NCI-H524 treated with DMSO at 0.1 percent for 48 hours (cell line): ENCODE measurements around the gene PTPRH.

Experiments used
- DNase-seq: peaks from one replicate; lab custom pipeline; 2025; lab: John Stamatoyannopoulos, UW

Gene PTPRH

GRCh38 chr19:55244004-55244680, 34.8 kb upstream of the PTPRH start:
- no peak for DNase-seq

DNA sequence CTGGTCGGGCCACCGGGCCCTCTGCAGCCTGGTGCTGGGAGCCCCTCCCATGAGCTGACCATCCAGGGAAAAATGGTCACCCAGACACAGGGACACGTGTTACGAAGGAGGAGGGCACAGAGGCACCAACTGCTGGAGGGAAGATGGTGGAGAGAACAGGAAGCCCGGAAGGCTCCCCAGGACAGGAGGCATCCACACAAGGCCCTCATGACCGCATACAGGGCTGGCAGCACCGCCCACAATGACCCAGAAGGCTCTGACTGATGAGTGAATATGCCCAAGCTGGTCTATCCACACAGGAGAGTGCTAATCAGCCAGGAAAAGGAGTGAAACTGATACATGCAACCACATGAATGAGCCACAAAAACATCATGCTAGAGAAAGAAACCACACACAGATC, 33.2 kb upstream of the PTPRH start:
- DNase-seq, result no peak

DNA sequence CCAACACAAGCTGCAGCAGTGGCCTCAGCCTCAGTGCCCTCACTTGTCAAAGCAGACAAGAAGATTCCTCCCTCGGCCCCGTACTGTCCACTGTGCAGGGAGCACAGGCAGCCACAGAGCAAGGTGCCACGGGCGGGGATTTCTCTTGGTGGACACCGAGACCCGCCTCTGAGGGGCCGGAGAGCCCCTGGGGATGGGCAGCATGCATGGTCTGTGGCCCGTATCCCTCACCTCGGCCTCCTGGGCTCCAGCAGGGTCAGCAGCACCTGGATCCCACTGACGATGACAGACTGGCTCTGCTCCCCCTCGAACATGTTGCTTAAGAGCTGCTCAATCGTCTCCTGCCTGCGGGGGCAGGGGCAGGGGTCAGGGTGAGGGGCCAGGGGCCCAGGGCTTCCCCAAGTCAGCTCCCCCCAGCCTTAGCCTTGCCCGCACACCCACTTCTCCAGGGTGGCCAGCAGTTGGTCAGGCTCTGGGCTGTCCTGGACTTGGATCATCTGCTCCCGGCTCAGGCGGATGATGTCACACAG, 32.7 kb upstream of the PTPRH start:
- no peak for DNase-seq

- DNase-seq, result no peak
These were observed 32.0 kb upstream of the PTPRH start for GRCh38 chr19:55241143-55241934.

DNA sequence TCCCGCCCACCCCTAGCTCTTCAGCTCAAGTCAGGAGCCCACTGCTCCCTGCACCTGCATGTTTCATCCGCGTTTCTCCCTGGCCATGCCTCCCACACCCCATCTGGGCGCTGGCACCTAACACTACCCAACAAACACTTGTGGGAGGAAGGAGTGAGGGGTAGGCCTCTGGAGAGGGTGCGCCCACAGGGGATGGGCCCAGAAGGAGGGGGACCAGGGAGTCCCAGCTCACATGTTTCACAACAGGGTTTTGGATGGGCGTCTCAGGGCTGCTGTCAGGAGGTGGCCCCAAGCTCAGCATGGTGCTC, 31.4 kb upstream of the PTPRH start:
- no peak for DNase-seq

DNA sequence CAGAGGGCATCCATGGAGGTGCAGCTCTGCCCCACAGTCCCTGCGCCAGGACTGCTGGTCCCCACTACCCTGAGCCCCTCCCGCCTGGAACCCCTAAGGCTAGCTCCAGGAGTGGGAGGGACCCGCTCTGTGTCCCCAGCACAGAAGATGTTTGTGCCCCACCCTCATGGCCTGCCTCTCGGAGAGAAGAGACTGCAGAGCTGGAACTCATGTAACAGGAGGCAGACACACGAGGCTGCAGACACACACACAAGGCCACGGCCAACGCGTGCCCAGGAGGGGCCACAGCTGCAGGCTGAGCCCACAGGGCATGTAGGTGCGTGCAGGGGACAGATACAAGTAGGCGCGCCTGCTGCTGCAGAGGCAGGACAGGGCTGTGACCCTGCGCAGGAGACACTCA, 29.7 kb upstream of the PTPRH start:
- no peak for DNase-seq

DNA sequence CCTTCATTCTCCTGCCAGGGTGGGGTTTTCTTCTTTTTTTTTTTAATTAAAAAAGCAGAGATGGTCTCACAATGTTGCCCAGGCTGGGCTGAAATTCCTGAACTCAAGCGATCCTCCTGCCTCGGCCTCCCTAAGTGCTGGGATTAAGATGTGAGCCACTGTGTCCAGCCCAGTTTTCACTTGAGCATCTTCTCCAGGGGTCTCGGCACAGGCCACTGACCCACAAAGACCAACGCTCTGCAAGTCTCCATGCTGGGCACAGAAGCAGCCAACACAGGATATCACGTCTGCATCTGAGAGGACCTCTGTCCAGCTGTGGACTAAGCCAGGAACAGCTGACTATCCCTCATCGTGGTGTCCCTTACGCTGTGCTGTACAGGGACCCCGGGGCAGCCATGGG, 28.7 kb upstream of the PTPRH start:
- DNase-seq, result no peak

- no peak for DNase-seq
These were observed 23.7 kb upstream of the PTPRH start for GRCh38 chr19:55232986-55233385.

- DNase-seq, result no peak
These were observed 22.9 kb upstream of the PTPRH start for GRCh38 chr19:55232286-55232602.

DNA sequence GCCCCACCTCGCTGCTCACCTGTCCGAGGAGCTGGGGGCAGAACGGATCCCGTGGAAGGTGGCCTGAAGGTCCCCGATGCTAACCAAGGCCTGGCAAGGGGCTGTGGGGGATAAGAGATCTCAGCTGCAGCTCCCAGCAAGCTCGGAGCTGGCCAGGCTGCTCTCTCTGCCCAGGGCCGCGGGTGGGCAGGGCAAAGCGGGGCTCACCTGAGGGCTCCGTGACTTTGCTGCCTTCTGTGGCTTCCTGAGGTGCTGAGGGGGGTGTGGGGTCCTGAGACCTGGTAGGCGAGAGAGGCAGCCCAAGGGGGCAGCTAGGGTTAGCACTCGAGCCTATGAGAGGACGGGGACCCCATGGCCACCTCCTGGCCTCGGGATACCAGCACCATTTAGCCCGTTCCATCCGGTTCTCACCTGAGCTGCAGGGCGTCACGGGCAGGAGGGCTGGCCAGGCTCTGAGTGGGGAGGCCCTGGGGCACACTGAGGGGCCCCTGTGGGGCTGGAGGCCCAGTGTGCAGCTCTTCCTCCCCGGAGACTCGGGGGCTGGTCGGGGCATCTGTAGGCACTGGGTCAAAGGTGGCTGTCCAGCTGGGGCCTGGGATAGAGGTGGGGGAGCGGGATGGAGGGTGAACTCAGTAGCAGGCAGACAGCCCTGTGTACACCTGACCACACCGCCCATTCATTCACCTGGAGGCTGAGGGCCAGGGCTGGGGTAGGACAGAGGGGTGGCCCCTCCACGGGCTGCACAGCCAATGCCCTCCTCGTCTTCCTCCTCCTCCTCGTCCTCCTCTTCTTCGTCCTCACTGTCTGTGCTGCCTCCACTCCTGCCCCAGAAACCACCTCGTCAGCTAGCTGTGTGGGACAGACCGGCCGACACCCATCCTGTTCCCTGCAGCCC, 22.3 kb upstream of the PTPRH start:
- no peak for DNase-seq

DNA sequence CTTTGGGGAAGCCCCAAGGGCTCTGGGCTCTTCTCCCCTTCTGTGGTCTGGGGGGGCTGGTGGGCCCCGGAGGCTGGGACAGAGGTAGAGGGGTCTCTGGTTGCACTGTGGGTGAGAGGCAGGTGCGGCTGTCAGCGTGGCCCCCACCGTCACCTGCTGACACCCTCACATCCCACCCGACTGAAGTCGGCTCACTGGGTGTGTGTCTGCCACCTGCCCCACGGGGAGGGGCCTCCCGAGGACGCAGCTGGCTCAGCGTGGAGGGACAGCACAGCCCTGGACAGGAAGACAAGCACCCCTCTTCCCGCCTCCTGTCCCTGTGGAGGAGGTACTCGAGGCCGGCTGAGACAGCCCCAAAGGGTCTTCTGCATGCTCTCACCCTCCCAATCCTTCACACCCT, 21.5 kb upstream of the PTPRH start:
- DNase-seq, result no peak

DNA sequence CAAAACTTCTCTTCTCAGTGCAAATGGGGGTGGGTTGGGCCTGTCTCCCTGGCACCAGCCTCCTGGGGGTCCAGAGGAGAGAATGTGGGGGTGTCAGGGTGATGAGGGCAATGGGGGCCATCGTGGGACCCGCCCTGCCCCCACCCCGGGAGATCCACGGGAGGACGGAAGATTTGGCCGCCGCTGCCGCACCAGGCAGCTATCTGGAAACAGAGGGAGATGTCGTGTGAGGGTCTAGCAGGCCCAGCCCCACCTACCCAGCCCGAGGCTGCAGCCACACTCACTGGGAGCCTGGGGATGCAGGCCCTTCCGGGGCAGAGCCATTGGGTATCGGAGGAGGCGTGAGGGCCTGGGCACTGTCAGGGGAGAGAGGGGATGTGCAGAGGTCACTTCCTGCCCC, 21.0 kb upstream of the PTPRH start:
- no peak for DNase-seq

- DNase-seq, result no peak
These were observed 20.5 kb upstream of the PTPRH start for GRCh38 chr19:55229789-55230182.

GRCh38 chr19:55229145-55229788, 20.0 kb upstream of the PTPRH start:
- no peak for DNase-seq

DNA sequence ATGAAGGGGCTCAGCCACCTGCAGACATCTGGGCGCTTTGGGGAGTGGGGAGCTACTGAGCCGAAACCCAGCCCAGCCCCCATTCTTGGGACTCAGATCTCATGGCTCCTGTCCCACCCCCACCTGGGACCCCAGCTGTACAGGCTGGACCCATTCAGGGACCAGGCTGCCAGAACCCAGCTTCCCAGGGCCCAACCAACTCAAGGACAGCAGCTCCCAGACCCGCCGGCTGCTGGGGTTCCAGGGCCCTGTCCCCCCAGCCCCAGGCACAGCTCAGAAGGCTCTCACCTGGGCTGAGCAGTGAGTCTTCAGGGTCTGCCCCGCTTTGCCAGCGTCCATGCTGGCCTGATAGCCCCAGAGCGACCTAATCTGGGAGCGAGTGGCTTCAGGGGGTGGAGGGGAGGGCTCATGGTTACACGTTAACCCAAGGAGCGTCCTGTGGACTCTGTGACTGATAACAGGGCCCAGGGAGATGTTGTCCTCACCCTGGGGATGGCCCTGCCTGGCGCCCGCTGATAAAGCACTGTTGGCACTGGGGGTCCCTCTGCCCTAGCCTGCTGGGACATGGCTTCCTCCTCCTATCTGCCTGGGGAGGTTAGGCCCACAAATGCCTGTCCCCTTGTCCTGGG, 19.2 kb upstream of the PTPRH start, which contains the start of gene TMEM86B:
Gene TMEM86B, minus strand, starts transcription at position 361 of the 629 bp plus-strand sequence. Its CDS starts 22 bp downstream, at position 339.
- DNase-seq, result no peak

- DNase-seq, result no peak
These were observed 18.7 kb upstream of the PTPRH start for GRCh38 chr19:55228015-55228391.

DNA sequence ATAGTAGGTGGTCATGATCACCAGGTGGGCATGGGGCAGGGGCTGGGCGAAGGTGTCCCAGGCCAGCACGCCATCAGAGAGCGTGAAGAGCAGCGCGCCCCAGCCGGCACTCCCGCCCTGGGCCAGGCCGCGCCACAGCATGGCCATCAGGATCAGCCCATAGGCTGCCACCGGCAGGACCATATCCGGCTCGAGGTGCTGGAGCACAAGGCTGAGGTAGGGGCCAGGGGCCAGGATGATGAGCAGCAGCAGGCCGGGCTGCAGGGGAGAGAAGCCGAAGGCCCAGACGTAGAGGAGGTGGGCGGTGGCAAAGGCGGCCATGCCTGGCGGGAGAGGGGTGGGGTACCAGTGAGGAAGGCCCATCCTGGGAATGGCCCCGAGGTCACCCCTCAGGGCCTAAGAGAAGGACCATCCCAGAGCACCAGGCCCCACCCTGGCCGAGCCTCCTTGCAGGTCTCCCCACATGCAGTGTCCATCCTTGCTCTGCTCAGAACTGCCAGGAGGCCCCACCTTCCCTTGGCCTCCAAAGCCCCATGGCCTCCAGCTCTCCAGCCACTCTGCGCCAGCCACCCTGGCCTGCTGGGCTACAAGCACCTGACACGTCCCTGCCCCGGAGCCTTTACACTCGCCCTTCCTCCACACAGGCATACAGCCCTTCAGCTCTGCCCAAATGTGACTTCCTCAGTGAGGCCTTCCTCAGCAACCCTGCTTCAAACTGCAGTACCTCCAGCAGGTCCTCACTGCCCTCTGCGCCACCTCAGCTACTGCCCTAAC, 18.1 kb upstream of the PTPRH start:
- no peak for DNase-seq

DNA sequence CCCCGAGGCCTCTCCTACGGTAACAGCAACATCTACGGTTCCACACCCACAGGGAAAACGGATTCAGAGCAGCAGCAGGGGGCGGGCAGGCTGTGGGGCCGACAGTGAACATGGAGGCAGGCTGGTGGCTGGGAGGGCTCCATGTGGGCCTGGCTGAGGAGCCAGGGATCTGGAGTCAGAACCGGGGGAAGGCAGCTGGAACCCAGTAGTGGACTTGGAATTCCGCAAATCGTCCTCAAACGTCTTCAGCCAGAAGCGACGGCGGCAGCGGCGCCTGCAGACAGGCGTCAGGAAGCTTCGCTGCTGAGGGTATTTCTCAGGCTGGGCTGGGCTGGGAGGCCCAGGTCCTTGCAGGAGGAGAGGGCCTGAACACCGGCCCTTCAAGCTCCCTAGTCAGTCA, 17.5 kb upstream of the PTPRH start:
- no peak for DNase-seq

DNA sequence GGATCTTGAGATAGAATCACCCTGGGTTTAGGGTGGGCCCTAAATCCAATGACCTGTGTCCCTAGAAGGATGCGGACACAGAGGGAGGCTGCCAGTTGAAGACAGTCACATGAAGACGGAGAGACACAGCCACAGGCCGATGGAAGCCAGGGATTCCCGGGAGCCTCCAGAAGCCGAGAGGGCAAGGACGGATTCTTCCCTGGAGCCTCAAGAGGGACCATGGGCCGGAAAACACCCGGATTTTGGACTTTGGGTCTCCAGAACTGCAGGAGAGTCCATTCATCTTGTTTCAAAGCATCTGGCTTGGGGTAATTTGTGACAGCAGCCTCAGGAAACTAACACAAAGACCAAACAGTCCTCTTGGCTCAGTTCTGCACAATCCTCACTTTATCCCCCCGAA, 17.0 kb upstream of the PTPRH start:
- DNase-seq, result no peak

DNA sequence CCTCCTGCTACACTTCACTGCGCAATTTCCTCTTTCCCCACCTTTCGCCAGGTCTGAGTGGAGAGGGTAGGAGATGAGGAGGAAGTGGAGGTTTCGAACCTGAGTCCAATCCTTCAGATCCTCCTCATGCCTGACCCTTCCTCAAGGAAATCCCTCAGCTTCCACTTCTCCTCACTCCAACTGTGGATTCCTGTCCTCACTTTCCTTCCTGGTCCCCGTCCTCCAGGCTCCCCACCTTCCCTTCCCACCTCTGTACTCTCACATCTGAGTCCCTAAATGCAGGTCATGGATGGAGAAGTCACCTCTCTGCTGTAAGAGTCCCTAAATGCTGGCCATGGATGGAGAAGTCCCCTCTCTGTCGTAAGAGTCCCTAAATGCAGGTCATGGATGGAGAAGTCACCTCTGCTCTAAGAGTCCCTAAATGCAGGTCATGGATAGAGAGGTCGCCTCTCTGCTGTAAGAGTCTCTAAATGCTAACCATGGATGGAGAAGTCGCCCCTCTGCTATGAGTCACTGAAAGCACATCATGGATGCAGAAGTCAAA, 16.2 kb upstream of the PTPRH start:
- DNase-seq, result no peak
